Transverse colon (tissue), 4 donors: ENCODE data around the gene GPC6.

Source experiments
- POLR2A ChIP-seq: fragments of 450-650 bp; IDR thresholded peaks from one replicate; pipeline ENCODE4 v1.6.1; 2016; ENCODE audit warnings: antibody characterized with exemption, mild to moderate bottlenecking, moderate library complexity
- POLR2AphosphoS5 ChIP-seq, 3 donors: sonication (generic); formaldehyde crosslinking; IDR thresholded peaks; one replicate each; pipeline ENCODE4 v1.6.1; 2016; ENCODE audit warnings: antibody characterized with exemption in 3 of 3
- TF ChIP-seq, protein P1 (sequence below), 5 experiments: fragments of 200-600 bp in 3 of 5; fragments of 450-650 bp in 2 of 5; sonication (generic) in 3 of 5; IDR thresholded peaks; 1 replicate in 2 of 5; 2 replicates in 3 of 5; pipeline ENCODE4 v1.5.1; 2016 to 2017; ENCODE audit warnings: antibody characterized with exemption in 5 of 5, inconsistent platforms in 3 of 5, mild to moderate bottlenecking in 2 of 5, moderate library complexity in 1 of 5

DNA sequence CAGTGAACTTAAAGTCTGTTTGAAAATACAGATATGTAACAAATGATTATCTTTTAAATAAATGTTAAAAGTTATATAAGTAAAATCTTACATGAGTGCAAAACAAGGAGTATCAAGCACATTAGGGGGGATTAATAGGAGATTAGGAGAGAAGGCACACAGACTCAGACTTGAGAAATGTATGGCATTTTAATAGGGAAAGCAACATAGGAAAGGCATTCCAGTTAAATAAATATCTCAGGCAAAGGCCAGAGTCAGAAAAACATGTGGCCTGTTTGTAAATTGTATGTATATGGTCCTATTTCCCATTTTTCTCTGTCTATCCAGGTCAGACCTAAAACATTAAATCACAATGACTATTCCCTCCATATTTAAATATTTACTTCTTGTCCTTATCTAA lies 462.7 kb downstream of the GPC6 start:
- TF ChIP-seq, protein P1, sequence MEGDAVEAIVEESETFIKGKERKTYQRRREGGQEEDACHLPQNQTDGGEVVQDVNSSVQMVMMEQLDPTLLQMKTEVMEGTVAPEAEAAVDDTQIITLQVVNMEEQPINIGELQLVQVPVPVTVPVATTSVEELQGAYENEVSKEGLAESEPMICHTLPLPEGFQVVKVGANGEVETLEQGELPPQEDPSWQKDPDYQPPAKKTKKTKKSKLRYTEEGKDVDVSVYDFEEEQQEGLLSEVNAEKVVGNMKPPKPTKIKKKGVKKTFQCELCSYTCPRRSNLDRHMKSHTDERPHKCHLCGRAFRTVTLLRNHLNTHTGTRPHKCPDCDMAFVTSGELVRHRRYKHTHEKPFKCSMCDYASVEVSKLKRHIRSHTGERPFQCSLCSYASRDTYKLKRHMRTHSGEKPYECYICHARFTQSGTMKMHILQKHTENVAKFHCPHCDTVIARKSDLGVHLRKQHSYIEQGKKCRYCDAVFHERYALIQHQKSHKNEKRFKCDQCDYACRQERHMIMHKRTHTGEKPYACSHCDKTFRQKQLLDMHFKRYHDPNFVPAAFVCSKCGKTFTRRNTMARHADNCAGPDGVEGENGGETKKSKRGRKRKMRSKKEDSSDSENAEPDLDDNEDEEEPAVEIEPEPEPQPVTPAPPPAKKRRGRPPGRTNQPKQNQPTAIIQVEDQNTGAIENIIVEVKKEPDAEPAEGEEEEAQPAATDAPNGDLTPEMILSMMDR (IDR thresholded peaks at IDR 0.05) = no peak
- TF ChIP-seq POLR2A (no peak), POLR2AphosphoS5 (IDR thresholded peaks at IDR 0.05) (no peak)
